ENCODE results near the gene CTRL.
"Not testable (repeated sequence)": the region's sequence is repeated elsewhere in the genome, so short reads cannot be mapped to it uniquely, and the experiment has no call there.

Gene CTRL

DNA sequence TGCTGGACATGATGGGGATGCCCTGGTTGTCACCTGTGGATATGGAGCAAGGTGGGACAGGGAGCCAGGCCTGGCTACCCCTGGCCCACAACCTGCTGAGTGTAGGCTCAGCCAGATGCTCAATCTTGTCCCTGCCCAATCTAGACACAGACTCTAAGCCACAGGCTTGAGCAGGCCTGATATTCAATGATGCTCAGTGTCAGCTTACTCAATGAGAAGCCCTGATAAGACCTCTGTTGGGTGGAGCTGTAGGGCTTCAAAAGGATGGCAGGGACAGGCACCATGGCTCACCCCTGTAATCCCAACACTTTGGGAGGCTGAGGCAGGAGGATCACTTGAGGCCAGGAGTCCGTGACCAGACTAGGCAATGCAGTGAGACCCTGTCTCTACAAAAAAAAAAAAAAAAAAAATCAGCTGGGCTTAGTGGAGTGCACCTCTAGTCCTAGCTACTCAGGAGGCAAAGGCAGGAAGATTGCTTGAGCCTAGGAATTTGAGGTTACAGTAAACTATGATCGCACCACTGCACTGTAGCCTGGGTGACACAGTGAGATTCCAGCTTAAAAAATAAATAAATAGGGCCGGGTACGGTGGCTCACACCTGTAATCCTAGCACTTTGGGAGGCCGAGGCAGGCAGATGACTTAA is 8.9 kb upstream of the CTRL start:
- peaks cover 20% of the 10 kb centered on the region for H3K4me1 Mint-ChIP-seq
- no peaks in the 10 kb centered on the region for H3K9me3 Mint-ChIP-seq
- DNase-seq (ENCODE audit: low spot score in 2 of 2), result no peak
- H3K4me3 Mint-ChIP-seq, result no peak overlapping the region
- no peaks in the 10 kb centered on the region for H3K27me3 Mint-ChIP-seq
- H3K36me3 Mint-ChIP-seq, result no peaks in the 10 kb centered on the region
- peak overlapping the region; percentile 42 for H3K27ac Mint-ChIP-seq
- no peak for ATAC-seq (ENCODE audit: low read depth)

DNA sequence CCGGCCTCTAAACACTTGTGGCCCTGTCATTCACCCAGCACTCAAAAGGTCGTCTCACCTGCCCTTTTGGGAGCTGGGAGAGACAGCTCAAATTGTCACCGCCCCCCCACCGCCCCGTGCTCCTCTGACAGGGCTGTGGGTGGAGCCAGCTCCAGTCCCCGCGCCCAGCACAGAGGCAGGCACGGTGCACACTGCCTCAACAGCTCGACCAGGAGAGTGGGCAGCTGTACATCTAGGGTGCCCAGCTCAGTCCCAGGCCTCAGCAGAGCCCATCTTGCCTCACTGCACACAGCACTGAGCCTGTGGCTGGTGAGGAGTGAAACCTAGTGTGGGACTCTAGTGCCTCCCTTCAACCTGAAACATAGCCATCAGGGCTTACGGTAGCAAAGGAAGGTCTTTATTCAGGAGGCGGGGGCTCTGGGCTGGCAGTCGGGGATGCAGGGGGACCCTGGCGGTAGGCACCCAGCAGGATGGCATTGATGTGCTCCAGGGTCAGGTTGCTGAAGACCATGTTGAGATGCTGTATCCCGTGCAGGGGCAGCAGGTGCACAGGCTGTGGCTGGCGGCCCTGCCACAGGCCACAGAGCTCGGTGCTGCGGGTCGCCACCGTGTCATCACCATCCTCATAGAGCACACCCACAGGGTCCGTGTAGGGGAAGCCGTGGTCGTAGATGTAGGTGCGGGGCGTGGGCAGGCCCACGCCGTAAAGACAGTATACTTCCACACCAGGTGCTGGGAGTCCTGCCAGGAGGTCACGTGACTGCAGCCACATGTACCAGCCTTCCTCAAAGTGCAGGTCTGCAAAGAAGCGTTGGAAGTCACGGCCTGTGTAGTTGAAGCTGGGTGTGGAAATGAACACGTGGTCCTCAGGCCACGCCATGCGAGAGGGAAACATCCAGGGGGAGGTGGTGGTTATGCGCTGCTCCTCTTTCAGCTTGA is 8.1 kb upstream of the CTRL start:
- peak overlapping the region; percentile 11 for H3K4me3 Mint-ChIP-seq

DNA sequence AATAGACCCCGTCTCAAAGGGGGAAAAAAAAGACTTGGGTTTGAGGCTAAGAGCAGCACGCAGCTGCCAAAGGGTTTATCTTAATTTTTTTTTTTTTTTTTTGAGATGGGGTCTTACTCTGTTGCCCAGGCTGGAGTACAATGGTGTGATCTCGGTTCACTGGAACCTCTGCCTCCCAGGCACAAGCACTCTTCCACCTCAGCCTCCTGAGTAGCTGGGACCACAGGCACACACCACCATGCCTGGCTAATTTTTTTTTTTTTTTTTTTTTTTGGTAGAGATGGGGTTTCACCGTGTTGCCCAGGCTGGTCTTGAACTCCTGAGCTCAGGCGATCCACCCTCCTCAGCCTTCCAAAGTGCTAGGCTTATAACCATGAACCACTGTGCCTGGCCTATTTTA is 6.1 kb upstream of the CTRL start:
- not testable (repeated sequence) for H3K27me3 Mint-ChIP-seq; DNase-seq (ENCODE audit: low spot score in 2 of 2); H3K4me3 Mint-ChIP-seq; H3K9me3 Mint-ChIP-seq; ATAC-seq (ENCODE audit: low read depth)
- Mint-ChIP-seq H3K27ac (peak overlapping the region; percentile 86), H3K36me3 (peaks cover 13% of the 10 kb centered on the region), H3K4me1 (peaks cover 27% of the 10 kb centered on the region)

More for the DNA sequence above, 8.1 kb upstream of the CTRL start:
- Mint-ChIP-seq H3K27me3 (no peaks in the 10 kb centered on the region), H3K36me3 (peaks cover 5% of the 10 kb centered on the region), H3K27ac (peak overlapping the region; percentile 42), H3K9me3 (no peaks in the 10 kb centered on the region), H3K4me1 (peaks cover 27% of the 10 kb centered on the region)
- DNase-seq (ENCODE audit: low spot score in 2 of 2), result peak in 1 of 2 donors; percentile 25
- no peak for ATAC-seq (ENCODE audit: low read depth)

- Mint-ChIP-seq H3K4me3 (peak overlapping the region; percentile 92), H3K27me3 (no peaks in the 10 kb centered on the region), H3K36me3 (peaks cover 13% of the 10 kb centered on the region), H3K9me3 (no peaks in the 10 kb centered on the region), H3K27ac (peak overlapping the region; percentile 86), H3K4me1 (peaks cover 25% of the 10 kb centered on the region)
- peak in 1 of 2 donors; percentile 78 for DNase-seq (ENCODE audit: low spot score in 2 of 2)
- ATAC-seq (ENCODE audit: low read depth), result peak; percentile 68
Measured at GRCh38 chr16:67936880-67937605, 5.4 kb upstream of the CTRL start.

- ATAC-seq (ENCODE audit: low read depth) (peak; percentile 4), DNase-seq (ENCODE audit: low spot score in 2 of 2) (peak in 1 of 2 donors; percentile 73)
- Mint-ChIP-seq H3K4me3 (peak within 1 kb of the TSS; percentile 92), H3K36me3 (peaks cover 13% of the 10 kb centered on the region), H3K4me1 (peaks cover 22% of the 10 kb centered on the region), H3K9me3 (no peaks in the 10 kb centered on the region), H3K27me3 (no peaks in the 10 kb centered on the region), H3K27ac (peak within 1 kb of the TSS; percentile 86)
Measured at GRCh38 chr16:67936124-67936879, 4.6 kb upstream of the CTRL start, which contains the start of gene PSMB10. Gene PSMB10, minus strand, starts transcription at chr16:67936850. Its CDS starts 101 bp downstream, at chr16:67936749.

DNA sequence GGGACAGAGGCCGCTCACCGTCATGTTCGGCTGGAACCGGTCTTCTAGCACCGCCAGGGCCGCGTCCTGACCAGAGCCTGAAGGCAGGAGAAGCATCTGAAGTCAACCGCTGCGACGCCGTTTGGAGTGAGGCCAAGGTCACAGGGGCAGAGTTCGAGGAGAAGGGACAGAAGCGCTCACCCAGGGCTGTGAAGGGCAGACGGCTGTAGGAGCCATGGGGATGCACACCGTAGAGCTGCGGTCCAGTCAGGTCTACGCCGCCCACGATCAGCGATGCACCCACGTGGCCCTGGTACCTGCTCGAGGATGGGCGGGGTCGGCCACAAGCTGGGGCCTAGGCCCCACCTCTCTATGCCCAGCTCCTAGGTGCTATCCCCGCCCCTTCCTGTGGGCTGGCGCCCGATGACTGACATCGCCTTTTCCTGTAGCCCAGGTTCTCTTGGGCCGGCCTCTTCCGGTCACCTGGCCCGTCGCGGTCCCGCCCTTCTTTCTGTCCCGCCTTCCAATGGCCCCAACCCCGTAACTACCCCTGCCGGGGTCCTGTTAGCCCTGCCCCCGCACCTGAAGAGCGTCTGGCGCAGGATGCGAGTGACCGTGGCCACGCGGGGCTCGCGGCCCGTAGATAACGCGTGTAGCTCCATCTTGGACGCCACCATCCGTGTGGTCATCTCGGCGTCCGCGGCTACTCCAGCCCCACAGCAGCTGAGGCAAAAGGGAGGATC is 3.9 kb upstream of the CTRL start:
- no peaks in the 10 kb centered on the region for H3K27me3 Mint-ChIP-seq
- H3K36me3 Mint-ChIP-seq, result peaks cover 13% of the 10 kb centered on the region
- H3K4me3 Mint-ChIP-seq, result peak overlapping the region; percentile 92
- H3K9me3 Mint-ChIP-seq, result no peaks in the 10 kb centered on the region
- peaks cover 22% of the 10 kb centered on the region for H3K4me1 Mint-ChIP-seq
- peak; percentile 88 for ATAC-seq (ENCODE audit: low read depth)
- peak overlapping the region; percentile 86 for H3K27ac Mint-ChIP-seq
- peak; percentile 75 to 88 for DNase-seq (ENCODE audit: low spot score in 2 of 2)

DNA sequence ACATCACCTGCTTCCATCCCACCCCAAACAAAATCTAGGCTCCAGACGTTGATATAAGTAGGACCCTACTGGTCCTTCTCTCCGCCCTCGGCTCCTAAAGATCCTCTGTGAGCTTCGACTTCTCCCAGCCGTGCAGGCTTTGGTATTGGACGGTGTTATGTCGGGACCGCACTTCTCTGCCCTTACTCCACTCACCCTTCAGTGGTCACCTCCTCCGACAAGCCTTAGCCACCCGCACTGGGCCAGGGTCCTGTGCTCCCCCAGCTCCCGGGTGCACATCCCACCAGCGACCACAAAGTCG is 3.4 kb upstream of the CTRL start:
- ATAC-seq (ENCODE audit: low read depth) (no peak), DNase-seq (ENCODE audit: low spot score in 2 of 2) (no peak)
- H3K27me3 Mint-ChIP-seq, result no peaks in the 10 kb centered on the region
- H3K4me1 Mint-ChIP-seq, result peaks cover 18% of the 10 kb centered on the region
- no peaks in the 10 kb centered on the region for H3K9me3 Mint-ChIP-seq
- H3K36me3 Mint-ChIP-seq, result peaks cover 13% of the 10 kb centered on the region
- peak overlapping the region; percentile 92 for H3K4me3 Mint-ChIP-seq
- H3K27ac Mint-ChIP-seq, result peak overlapping the region; percentile 86

- Mint-ChIP-seq H3K4me3 (peak overlapping the region; percentile 8), H3K36me3 (peaks cover 13% of the 10 kb centered on the region), H3K27me3 (no peaks in the 10 kb centered on the region), H3K27ac (peak overlapping the region; percentile 86), H3K9me3 (no peaks in the 10 kb centered on the region), H3K4me1 (peaks cover 14% of the 10 kb centered on the region)
- DNase-seq (ENCODE audit: low spot score in 2 of 2) (no peak), ATAC-seq (ENCODE audit: low read depth) (no peak)
Measured at GRCh38 chr16:67934306-67935100, 2.8 kb upstream of the CTRL start.

GRCh38 chr16:67933805-67934204 is 2.1 kb upstream of the CTRL start:
- Mint-ChIP-seq H3K4me1 (peaks cover 14% of the 10 kb centered on the region), H3K9me3 (no peaks in the 10 kb centered on the region), H3K27ac (no peak overlapping the region), H3K36me3 (peaks cover 13% of the 10 kb centered on the region), H3K27me3 (no peaks in the 10 kb centered on the region), H3K4me3 (no peak overlapping the region)
- no peak for DNase-seq (ENCODE audit: low spot score in 2 of 2)
- no peak for ATAC-seq (ENCODE audit: low read depth)

- Mint-ChIP-seq H3K9me3 (no peaks in the 10 kb centered on the region), H3K4me1 (peaks cover 18% of the 10 kb centered on the region), H3K36me3 (peaks cover 16% of the 10 kb centered on the region), H3K27ac (no peak overlapping the region), H3K4me3 (no peak overlapping the region), H3K27me3 (no peaks in the 10 kb centered on the region)
- DNase-seq (ENCODE audit: low spot score in 2 of 2) (no peak), ATAC-seq (ENCODE audit: low read depth) (no peak)
Measured at GRCh38 chr16:67932462-67932840, 789 bp upstream of the CTRL start.

DNA sequence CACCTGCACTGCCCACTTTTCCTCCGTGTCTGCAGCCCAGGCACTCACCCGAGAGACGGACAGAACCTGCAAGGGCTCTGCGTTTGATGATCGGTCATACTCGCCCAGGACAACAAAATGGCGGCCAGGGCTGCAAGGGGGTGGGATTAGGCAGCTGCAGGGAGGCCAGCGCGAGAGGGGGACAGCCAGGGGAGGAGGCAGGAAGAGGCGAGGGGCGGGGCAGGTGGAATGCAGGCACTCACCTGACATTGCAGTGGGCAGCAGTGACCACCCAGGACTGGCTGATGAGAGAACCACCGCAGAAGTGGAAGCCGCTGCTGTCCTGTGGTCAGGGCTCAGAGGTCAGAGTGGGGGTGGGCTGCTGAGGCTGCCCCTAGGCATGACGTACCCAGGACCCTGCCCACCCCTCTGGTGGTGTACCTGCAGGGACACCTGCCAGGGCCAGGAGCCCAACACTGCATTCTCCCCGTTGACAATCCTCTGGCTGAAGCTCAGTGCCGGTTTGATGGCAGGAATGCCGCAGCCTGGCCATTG is 917 bp downstream of the CTRL start:
- H3K27me3 Mint-ChIP-seq, result no peaks in the 10 kb centered on the region
- no peak for DNase-seq (ENCODE audit: low spot score in 2 of 2)
- peaks cover 16% of the 10 kb centered on the region for H3K36me3 Mint-ChIP-seq
- H3K9me3 Mint-ChIP-seq, result no peaks in the 10 kb centered on the region
- ATAC-seq (ENCODE audit: low read depth), result no peak
- H3K4me3 Mint-ChIP-seq, result no peak overlapping the region
- peaks cover 20% of the 10 kb centered on the region for H3K4me1 Mint-ChIP-seq
- no peak overlapping the region for H3K27ac Mint-ChIP-seq

- Mint-ChIP-seq H3K27ac (no peak overlapping the region), H3K36me3 (peaks cover 13% of the 10 kb centered on the region), H3K4me1 (peaks cover 22% of the 10 kb centered on the region), H3K27me3 (no peaks in the 10 kb centered on the region), H3K9me3 (no peaks in the 10 kb centered on the region), H3K4me3 (no peak overlapping the region)
- no peak for ATAC-seq (ENCODE audit: low read depth)
- DNase-seq (ENCODE audit: low spot score in 2 of 2), result no peak
Measured at GRCh38 chr16:67930191-67930590, 1.5 kb downstream of the CTRL start.
